SK-N-SH treated with all-trans-retinoic acid at 6 μM for 48 hours (cell line): ENCODE measurements around the gene CCNT1.

Experiments used
- ARNTL ChIP-seq: fragments of 450-650 bp; formaldehyde crosslinking; IDR thresholded peaks from 2 replicates; pipeline ENCODE4 v1.5.0; 2020; ENCODE audit warnings: low read depth, mild to moderate bottlenecking, moderate library complexity, borderline replicate concordance
- CSDC2 ChIP-seq: fragments of 250-450 bp; sonication (Bioruptor Pico); IDR thresholded peaks from 2 replicates; pipeline ENCODE4 v1.5.0; 2020; ENCODE audit warnings: mild to moderate bottlenecking, moderate library complexity
- ESRRG ChIP-seq: fragments of 250-450 bp; sonication (Bioruptor Pico); IDR thresholded peaks from 2 replicates; pipeline ENCODE4 v1.6.1; 2021; ENCODE audit warnings: mild to moderate bottlenecking
- GLIS3 ChIP-seq: fragments of 250-450 bp; sonication (Bioruptor Pico); IDR thresholded peaks from 2 replicates; pipeline ENCODE4 v1.5.0; 2020; ENCODE audit warnings: mild to moderate bottlenecking, moderate library complexity
- ISL1 ChIP-seq: fragments of 250-450 bp; sonication (Bioruptor Pico); IDR thresholded peaks from 2 replicates; pipeline ENCODE4 v2.1.2; 2022; ENCODE audit warnings: mild to moderate bottlenecking, moderate library complexity
- OSR1 ChIP-seq: fragments of 250-450 bp; sonication (Bioruptor Pico); IDR thresholded peaks from 2 replicates; pipeline ENCODE4 v1.8.0; 2022; ENCODE audit warnings: moderate library complexity, mild to moderate bottlenecking, inconsistent platforms
- RARB ChIP-seq: fragments of 250-450 bp; sonication (Bioruptor Pico); IDR thresholded peaks from 2 replicates; pipeline ENCODE4 v1.8.0; 2021; ENCODE audit warnings: mild to moderate bottlenecking, moderate library complexity
- SNAI2 ChIP-seq: fragments of 250-450 bp; sonication (Bioruptor Pico); IDR thresholded peaks from 2 replicates; pipeline ENCODE4 v1.5.0; 2020; ENCODE audit warnings: mild to moderate bottlenecking, moderate library complexity
- TCF4 ChIP-seq: fragments of 250-450 bp; sonication (Bioruptor Pico); IDR thresholded peaks from 2 replicates; pipeline ENCODE4 v1.8.0; 2021; ENCODE audit warnings: mild to moderate bottlenecking, moderate library complexity, borderline replicate concordance
- ZFP3 ChIP-seq: fragments of 250-450 bp; sonication (Bioruptor Pico); IDR thresholded peaks from 2 replicates; pipeline ENCODE4 v1.5.0; 2020; ENCODE audit warnings: mild to moderate bottlenecking, moderate library complexity
- TF ChIP-seq, protein P1 (sequence below): fragments of 250-450 bp; sonication (Bioruptor Pico); IDR thresholded peaks from 2 replicates; pipeline ENCODE4 v1.8.0; 2020; ENCODE audit warnings: mild to moderate bottlenecking, moderate library complexity, borderline replicate concordance
- TF ChIP-seq, protein P2 (sequence below): fragments of 250-450 bp; sonication (Bioruptor Pico); IDR thresholded peaks from 2 replicates; pipeline ENCODE4 v1.5.1; 2020; ENCODE audit warnings: low read depth, mild to moderate bottlenecking, moderate library complexity
- TF ChIP-seq, protein P3 (sequence below): fragments of 250-450 bp; sonication (Bioruptor Pico); IDR thresholded peaks from 2 replicates; pipeline ENCODE4 v1.5.1; 2021; ENCODE audit warnings: mild to moderate bottlenecking, moderate library complexity

DNA sequence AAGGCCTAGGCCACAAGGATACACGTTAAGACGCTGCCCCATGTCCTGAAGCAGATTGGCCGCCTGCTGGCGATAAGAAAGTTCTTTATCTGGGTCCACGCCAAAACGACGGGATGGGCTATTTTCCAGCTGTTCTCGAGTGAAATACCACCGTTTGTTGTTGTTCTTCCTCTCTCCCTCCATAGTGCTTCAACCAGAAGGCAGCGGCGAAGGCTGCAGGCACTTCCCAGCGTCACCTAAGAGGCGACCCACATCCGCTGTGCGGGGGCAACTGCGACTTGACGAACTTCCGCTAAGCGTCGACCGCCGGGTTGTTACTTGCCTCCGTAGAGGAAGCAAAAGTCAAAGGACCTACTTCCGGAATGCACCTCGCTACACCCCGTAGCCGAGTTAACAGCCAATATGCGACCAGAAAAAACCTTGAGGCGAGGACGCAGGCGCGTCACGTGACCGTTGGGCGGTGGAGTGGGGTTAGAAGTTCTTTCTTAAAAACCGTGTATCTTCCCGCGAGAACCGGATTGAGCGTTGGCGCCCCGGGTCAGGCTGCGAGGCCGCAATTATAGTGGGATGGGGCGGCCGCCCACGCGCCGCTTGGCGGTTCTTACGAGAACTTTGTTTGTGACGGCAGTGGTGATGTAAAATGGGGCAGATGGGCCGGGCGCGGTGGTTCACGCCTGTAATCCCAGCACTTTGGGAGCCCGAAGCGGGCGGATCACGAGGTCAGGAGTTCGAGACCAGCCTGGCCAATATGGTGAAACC, at the start of gene CCNT1:
- no peak for TF ChIP-seq ARNTL
- TF ChIP-seq, protein P1, sequence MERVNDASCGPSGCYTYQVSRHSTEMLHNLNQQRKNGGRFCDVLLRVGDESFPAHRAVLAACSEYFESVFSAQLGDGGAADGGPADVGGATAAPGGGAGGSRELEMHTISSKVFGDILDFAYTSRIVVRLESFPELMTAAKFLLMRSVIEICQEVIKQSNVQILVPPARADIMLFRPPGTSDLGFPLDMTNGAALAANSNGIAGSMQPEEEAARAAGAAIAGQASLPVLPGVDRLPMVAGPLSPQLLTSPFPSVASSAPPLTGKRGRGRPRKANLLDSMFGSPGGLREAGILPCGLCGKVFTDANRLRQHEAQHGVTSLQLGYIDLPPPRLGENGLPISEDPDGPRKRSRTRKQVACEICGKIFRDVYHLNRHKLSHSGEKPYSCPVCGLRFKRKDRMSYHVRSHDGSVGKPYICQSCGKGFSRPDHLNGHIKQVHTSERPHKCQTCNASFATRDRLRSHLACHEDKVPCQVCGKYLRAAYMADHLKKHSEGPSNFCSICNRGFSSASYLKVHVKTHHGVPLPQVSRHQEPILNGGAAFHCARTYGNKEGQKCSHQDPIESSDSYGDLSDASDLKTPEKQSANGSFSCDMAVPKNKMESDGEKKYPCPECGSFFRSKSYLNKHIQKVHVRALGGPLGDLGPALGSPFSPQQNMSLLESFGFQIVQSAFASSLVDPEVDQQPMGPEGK (CRISPR knock-in tag): no peak; the same call in 1 of the 2 replicates
- TF ChIP-seq, protein P2, sequence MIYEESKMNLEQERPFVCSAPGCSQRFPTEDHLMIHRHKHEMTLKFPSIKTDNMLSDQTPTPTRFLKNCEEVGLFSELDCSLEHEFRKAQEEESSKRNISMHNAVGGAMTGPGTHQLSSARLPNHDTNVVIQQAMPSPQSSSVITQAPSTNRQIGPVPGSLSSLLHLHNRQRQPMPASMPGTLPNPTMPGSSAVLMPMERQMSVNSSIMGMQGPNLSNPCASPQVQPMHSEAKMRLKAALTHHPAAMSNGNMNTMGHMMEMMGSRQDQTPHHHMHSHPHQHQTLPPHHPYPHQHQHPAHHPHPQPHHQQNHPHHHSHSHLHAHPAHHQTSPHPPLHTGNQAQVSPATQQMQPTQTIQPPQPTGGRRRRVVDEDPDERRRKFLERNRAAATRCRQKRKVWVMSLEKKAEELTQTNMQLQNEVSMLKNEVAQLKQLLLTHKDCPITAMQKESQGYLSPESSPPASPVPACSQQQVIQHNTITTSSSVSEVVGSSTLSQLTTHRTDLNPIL: no peak
- TF ChIP-seq OSR1: no peak
- TF ChIP-seq GLIS3 (CRISPR knock-in tag): no peak
- TF ChIP-seq ESRRG (CRISPR knock-in tag): no peak
- TF ChIP-seq ISL1 (CRISPR knock-in tag): peak; percentile 38; the same call in 1 of the 2 replicates
- TF ChIP-seq, protein P3, sequence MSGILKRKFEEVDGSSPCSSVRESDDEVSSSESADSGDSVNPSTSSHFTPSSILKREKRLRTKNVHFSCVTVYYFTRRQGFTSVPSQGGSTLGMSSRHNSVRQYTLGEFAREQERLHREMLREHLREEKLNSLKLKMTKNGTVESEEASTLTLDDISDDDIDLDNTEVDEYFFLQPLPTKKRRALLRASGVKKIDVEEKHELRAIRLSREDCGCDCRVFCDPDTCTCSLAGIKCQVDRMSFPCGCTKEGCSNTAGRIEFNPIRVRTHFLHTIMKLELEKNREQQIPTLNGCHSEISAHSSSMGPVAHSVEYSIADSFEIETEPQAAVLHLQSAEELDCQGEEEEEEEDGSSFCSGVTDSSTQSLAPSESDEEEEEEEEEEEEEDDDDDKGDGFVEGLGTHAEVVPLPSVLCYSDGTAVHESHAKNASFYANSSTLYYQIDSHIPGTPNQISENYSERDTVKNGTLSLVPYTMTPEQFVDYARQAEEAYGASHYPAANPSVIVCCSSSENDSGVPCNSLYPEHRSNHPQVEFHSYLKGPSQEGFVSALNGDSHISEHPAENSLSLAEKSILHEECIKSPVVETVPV: no peak
- TF ChIP-seq SNAI2 (CRISPR knock-in tag): no peak
- no peak for TF ChIP-seq TCF4 (CRISPR knock-in tag)
- no peak for TF ChIP-seq RARB (CRISPR knock-in tag)
- peak; percentile 95 for TF ChIP-seq ZFP3 (CRISPR knock-in tag)
- TF ChIP-seq CSDC2 (CRISPR knock-in tag): no peak; the same call in 1 of the 2 replicates
